Hepatocyte (in vitro differentiated cells): ENCODE measurements around the gene MGMT.

Experiments used
- CTCF ChIP-seq: fragments of 200-600 bp; sonication (generic); IDR thresholded peaks from 2 replicates; pipeline ENCODE4 v1.5.1; 2016; ENCODE audit warnings: antibody characterized with exemption, mild to moderate bottlenecking; ENCODE audit not compliant: poor library complexity
- EZH2 ChIP-seq: fragments of 200-600 bp; sonication (generic); IDR thresholded peaks from 2 replicates; pipeline ENCODE4 v1.6.1; 2016; ENCODE audit warnings: antibody characterized with exemption, mild to moderate bottlenecking, borderline replicate concordance

GRCh38 chr10:129800796-129801340, 333.8 kb downstream of the MGMT start:
- TF ChIP-seq EZH2 (no peak), CTCF (no peak)
